Stimulated activated CD8-positive, alpha-beta memory T cell treated with anti-CD3 and anti-CD28 coated beads, Interleukin-12 subunit alpha, Interleukin-12 subunit beta, amount 100 ng/mL, for 4 hours (primary cell): ENCODE data around the gene LGALS8.
"Not testable (repeated sequence)": the region's sequence is repeated elsewhere in the genome, so short reads cannot be mapped to it uniquely, and the experiment has no call there.

Experiments
- DNase-seq: peaks from one replicate; pipeline ENCODE4 v3.0.0-alpha.2; 2020; ENCODE audit warnings: low read depth

Gene LGALS8

DNA sequence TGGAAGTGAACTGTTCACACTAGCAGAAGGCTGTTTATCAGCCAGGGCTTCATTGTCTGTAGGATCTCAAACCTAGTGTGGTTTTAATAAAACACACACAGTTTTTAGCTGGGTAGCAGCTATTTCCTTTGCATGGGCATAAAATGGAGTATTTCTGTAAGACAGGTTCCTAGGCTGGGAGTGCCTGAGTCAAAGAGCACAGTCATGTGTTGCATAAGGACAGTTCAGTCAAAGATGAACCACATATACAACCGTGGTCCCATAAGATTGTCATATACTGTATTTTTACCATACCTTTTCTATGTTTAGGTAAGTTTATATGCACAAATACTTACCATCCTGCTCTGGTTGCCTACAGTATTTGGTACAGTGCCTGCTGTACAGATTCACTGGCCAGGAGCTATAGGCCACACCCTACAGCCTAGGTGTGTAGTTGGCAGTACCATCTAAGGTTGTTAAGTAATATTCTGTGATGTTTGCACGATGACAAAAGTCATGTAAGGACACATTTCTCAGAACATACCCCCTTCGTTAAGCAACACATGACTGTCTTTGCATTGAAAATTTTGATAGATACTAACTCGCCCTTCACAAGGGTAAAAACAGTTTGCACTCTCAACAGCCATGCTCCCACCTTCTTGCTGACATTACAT, 17.2 kb downstream of the LGALS8 start:
- DNase-seq, result no peak

DNA sequence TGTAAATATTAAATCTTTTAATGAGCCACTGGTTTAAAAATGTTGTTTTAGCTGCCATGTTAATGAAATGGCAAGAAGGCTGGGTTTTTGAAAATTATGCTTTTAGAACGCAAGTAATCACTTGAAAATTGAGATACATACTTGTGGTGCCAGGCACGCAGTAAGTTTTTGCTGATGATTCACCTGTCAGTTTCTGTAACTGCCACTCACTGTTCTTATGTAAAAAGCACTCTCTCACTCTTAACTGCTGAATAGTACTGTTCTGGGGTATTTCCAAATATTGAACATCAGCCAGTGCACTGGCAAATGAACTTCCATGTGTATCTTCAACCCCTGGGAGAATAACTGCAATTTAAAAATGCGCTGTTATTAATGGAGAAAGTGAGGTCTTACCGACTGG, 17.9 kb downstream of the LGALS8 start:
- DNase-seq, result no peak

DNA sequence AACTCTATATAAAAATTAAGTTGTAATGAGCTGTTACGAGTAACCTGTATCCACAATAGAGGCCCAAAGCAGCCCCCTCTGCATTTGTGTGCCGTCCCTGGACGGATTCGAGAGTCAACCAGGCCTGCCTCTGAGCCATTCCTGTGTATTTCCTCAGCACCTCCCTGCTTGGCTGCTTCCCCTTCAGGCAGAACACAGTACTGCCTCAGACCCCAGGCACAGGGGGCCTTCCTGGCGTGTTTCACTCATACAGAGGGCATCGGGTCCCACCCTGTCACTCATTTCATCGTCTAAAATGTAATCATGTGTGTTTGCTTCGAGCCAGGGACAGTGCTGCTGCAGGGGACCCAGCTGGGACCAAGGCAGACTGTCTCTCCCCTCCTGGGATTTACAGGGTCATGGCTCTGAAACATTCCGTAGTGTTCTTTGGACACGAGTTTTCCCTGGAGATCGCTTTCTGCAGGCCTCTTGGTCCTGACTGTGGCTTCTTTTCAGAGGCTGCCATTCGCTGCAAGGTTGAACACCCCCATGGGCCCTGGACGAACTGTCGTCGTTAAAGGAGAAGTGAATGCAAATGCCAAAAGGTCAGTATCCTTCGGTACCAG, 19.4 kb downstream of the LGALS8 start:
- no peak for DNase-seq

DNA sequence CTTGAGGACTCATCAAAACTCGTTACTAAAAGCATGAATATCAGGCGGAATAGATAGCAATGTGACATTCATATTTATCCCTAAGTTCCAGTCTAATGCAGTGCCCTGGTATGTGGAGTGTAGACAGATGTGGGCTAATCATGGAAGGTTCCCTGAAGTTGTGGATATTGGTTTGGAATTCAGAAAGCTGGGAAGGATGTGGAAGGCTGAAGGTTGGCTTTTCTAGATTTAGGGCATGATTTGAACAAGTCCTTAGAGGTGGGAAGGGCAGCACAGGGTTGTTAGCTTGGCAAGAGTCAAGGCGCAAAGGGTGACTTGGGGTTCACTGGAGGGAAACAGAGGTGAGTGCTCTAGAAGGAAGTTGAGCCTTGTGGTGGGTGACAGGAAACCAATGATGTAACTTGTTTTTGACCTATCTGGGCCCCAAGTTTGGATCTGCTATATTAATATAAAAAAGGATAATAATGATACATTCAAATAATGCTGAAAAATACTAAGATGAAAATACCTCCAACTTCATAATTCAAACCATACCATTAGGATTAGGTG, 21.9 kb downstream of the LGALS8 start:
- no peak for DNase-seq

DNA sequence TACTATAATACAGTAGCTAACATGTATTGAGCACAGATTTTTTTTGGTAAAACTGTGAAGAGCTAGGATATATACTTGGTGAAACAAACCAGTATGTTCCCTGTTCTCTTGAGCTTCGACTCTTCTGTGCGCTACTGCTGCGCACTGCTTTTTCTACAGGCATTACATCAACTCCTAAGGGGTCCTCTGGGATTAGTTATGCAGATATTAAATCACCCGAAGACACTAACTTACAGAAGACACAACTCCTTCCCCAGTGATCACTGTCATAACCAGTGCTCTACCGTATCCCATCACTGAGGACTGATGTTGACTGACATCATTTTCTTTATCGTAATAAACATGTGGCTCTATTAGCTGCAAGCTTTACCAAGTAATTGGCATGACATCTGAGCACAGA, 24.7 kb downstream of the LGALS8 start:
- no peak for DNase-seq

DNA sequence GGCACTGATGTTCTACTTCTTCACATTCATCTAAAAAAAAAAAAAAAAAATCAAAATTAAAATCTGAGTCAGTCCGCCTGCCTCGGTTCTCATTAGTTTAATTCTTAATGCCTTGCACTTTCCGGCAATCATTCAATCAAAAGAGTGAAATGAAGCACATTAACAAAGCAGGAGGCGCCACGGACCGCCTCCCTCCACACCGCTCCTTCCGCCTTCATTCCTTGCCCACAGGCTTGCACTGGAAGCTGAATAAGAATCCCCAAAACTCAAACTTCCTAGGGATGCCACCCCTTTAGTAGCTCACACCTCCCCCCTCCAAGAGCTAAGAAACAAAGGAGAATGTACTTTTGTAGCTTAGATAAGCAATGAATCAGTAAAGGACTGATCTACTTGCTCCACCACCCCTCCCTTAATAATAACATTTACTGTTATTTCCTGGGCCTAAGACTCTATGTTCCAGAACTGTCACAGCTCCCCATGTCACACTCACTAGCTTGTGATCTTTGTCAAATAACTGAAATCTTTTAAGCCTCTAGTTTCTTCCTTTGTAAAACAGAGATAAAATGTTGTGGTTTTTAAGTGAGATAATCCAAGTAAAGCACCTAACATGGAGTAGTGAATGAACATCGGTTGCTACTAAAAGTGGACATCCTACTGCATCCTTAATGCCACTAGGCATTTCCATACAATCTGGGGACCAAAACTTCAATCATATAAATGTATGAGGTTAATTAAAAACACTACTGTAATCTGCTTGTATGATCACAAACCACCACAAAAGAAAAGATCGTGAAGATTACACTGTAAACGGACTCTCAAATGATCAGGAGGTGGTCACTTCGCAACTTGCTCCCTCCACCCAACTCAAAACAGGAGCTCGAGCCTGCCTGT, 27.4 kb downstream of the LGALS8 start:
- DNase-seq, result no peak

DNA sequence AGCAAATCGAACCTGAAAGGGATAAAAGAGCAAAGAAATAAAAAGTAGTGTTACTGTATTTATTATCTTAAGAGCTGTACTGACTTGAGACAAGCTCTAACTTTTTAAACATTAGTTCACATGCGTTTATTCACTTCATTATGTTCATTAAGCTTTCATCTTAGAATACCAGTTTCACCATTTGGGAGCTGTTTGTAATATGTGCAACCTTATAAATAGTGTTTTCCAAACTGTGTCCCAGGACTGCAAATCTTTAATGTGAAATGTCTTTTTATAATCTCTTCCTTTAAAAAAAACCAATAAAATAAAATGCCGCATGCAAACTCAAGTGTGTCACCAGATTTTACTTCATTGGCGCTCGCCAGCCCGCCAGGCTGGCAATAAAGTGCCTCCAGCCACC, 28.3 kb downstream of the LGALS8 start:
- no peak for DNase-seq

DNA sequence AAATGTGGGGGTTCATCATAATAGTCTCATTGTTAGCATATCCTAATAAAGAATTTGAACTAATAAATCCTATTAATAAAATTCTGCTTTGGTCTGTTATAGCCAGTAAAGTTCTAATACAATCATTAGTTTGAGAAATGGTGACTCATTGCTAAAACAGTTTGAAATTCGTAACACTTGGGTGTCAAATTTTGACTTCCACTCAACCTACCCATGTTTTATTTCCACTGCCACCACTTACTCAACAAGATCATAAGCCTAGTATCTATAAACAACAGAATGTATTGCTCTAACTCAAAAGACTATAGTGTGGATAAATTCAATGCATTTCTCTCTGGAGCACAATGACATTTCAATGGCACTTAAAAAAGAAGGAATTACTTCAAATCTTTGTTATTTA, 29.1 kb downstream of the LGALS8 start:
- DNase-seq, result no peak

DNA sequence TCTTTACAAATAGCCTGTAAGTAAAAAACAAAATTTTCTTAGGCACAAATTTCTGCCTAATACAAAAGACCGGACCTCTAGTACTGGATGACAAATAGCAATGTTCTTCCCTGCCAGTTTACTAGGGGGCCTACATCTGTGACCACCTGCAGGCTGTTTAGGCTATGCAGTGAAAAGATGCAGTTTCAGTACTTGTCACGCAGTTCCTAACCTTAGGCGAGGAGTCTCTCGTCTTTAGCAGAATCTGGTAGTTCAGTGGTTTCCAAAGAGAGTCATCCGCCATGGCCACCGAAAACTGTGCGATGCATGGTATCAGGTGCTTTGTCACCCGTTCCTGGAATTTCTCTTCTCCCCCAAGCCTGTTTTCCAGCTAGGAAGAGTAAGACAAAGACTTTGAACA, 29.6 kb downstream of the LGALS8 start:
- DNase-seq, result no peak

DNA sequence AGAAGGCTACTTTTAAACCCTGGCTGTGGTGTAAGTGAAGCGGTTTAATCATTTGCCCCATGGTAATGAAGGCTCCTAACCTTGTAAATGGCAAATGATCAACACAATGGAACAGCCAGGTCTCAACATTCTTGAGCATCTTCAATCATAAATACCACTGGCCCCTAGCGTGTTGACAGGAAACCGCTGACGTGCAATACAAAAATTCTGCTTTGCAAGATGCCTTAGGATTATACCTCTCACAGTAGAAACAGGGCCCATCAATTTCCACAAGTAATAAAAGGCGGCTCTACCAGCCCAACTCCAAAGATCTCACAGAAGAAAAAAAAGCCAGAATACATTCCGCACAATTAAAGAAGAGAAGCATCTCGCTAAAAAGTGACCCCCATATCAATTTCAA, 32.8 kb downstream of the LGALS8 start:
- no peak for DNase-seq

DNA sequence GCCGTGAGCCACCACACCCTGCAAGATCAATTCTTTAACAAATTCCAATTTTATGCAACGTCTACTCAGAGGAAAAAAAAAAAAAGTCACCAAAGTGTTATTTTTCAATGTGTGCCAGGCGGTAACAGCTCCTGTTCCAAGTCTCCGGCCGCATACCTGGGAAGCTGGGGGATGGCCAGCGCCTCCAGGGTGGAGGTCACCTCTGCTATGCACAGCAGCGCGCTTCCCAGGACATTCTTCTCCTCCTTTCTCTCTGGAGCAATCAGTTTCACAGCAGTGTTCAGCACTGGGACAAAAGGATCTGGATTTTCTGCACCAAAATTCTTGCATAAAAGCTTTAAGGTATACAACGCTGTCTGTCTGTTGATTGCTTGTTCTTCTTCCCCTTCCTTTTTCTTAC, 34.3 kb downstream of the LGALS8 start:
- no peak for DNase-seq

DNA sequence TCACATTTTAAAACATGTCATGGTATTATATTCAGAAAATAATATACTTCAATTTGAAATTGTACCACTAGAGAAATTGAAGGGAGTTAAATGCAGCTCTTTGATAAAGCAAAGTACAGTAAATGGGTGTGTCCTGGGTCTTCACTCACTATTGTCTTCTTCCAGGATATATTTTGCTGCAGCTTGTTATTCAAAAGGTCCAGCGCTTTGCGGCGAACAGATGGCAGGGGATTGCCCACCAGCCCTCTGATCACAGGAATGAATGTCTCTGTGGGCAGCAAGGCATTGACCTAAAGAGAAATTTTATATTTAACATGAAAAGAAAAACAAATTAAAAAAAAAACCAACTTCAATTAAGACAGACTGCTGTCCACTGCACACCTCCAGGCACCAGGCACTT, 35.1 kb downstream of the LGALS8 start:
- no peak for DNase-seq

DNA sequence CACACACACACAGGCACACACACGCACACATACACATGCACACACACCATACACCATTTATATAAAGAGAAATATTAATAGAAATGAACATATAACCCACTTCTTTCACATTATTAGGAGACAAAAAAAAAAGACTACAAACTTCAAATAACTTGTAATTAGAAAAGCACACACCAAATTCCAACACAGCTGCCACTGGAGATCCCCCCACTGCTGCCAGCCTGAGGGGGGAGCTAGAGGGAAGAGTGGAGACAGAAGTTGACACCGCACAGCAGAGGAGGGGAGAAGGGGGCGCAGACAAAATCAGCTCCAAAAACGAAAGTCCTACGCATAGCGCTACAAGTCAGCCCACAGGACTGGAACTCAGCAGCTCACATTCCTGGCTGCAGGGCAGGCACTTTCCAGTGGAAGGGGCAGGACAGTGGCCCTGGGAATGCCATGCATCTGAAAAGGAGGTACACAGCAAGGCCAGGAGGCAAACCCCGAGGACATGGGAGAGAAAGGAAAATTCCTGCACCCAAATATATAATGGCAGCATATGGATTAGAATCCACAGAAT, 36.5 kb downstream of the LGALS8 start:
- DNase-seq, result no peak

DNA sequence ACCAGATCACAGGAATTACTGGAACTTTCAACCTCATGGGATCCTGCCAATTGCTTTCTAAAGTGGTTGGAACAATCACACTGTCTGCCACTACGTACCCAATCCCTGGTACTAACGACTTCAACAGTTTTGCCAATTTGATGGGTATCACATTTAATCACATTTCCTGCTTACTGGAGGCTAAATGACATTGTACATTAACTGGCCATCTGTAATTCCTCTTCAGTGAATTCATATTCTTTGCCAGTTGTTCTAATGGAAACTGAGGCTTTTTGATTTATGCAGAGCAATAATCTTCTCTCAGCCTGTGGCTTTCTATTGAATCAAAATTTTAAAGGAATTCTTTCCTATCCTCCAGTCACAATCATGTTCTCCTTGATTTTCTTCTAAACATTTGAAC, 38.2 kb downstream of the LGALS8 start:
- DNase-seq, result no peak

DNA sequence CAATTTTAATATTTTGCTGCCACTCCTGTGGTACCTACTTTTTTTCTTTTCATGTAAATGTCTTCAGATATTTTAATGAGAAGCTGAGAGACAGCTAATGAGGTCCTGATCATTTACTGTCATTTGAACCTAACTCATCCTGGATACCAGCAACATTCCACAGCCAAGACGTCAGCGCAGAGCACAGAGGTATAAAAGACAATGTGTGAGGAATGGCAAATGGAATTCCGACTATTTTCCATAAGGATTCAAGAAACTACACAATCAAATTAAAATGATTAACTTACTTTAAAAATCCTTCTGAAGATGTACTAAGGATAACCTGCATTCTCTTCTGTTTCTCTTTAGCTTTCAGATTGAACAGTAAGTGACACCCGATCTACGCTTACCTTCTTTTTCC, 41.7 kb downstream of the LGALS8 start:
- no peak for DNase-seq

DNA sequence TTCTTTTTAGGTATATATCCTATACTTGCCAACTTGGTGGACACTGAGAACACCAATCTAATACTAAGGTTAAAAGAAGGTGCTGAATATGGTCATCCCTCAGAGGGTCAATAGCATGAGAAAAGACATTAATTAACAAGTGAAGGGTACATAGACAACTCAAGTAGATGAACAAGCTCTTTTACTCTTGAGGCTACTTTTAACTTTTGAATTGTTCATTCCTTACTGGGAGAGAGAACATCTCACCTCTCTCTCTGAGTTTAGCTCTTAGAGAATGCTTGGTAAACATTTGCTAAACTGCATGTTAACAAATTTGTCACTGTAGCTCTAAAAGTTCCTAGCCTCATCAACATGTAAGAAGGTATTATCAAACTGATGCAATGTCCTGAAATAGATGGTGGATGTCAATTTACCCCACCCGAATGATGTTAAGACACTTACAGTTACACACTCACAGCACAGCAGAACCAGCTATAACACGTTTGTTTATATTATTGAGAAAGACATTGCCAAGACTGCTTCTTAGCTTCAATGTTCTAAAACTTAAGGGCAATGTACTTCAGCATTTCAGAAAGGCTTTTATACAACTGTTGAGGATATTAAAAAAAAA, 44.6 kb downstream of the LGALS8 start:
- no peak for DNase-seq

DNA sequence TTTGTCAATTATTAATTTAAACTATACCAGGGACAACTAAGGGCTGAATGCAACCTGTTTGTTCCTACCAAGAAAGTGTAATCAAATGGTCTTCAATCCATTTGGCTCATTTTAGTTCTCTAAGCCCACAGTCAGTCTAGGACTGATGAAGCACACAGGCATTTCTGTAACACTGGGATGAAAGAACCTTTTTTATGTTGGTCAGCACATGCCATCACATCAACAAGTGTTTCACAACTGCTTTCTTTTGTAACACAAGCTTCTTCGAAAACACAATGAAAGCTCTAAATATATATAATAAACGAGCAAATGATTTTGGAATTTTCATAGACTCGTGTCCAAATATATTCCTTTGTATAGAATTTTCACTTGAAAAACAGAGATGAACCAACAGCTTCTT, 51.7 kb downstream of the LGALS8 start:
- DNase-seq, result no peak

DNA sequence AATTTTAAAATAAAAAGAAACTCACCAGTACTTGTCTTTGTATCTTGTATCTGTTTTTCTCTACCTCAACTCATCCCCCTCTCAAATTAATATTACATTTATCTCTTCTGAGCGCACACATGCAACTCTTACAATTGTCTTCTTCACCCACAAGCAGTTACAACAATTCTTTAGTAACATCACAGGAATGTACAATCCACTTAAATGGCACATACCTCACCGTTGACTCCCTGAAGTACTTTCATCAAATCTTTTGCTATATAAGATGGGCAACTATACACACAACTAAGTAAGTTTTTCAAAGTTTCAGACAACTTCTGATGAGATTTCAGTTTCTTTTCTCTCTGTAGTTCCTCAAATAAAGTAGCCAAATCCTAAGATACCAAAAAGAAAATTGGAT, 52.2 kb downstream of the LGALS8 start:
- no peak for DNase-seq

DNA sequence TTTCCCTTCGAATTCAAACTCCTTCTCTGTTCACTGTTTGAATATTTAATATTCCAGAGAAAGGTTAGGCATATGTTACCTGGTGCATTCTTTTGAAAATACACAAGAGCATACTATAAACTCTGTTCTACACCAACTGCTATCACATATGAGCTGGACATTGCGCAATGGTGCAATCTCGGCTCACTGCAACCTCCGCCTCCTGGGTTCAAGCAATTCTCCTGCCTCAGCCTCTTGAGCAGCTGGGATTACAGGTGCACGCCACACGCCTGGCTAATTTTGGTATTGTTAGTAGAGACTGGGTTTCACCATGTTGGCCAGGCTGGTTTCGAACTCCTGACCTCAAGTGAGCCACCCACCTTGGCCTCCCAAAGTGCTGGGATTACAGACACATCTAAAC, 53.3 kb downstream of the LGALS8 start:
- DNase-seq, result not testable (repeated sequence)

DNA sequence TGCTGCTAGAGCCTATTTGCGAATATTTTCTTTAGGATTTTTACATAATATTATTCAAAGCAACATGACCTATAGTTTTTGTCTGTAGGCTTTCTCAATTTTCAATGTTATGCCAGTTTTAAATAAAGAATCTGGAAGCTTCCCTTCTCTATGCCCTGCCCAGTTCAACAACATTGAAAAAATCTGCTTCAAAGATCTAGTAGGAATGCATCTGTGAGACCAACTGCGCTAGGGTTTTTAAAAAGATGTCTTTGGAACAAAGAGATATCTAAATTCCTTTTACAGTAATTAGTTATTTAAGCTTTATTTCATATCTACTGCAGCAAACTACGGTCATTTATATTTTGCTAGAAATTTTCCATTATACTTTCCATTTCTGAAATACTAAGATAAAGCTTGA, 54.9 kb downstream of the LGALS8 start:
- no peak for DNase-seq

DNA sequence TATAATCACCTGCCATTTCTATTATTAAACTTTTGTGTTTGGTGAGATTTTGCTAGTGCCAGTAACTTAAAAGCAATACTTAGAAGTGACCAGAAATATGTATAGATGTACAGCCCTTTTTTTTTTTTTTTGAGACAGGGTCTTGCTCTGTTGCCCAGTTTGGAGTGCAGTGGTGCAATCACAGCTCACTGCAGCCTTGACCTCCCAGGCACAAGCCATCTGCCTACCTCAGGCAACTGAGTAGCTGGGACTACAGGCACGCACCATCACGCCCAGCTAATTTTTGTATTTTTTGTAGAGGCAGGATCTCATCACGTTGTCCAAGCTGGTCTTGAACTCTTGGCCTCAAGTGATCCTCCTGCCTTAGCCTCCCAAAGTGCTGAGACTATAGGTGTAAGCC, 56.6 kb downstream of the LGALS8 start:
- not testable (repeated sequence) for DNase-seq

DNA sequence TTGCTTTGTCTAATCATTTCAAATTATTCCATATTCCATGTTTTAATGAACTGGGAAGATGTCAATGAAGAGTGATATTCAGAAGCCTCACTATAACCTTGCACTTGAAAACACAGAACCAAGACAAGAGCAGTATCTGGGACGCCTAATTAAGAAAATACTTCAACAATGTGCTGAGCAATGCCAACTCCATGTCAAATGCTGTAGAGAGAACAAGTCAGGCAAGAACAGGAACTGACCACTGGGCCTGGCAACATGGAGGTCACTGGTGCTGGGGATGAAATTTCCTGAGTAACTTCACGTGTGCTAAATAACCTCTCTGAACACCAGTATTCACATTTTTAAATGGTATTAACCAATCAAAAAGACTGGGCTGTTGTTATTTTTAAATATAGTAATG, 57.7 kb downstream of the LGALS8 start:
- no peak for DNase-seq
